ENCODE data around the gene TPI1. TPM values are rescaled to one million over a fixed set of nuclear protein-coding genes. Genes with fewer than 3 reads are reported as not detected.

TPI1 gene
- total and polyA plus RNA-seq, 2 of the 8 experiments (the other 6 are each of a cell fraction or from before 2014, with no cell fraction given), result 910 to 3,018 TPM

- no peak for DNase-seq (ENCODE audit: low read depth in 1 of 2, low spot score in 2 of 2)
- Histone ChIP-seq H4K91ac (replicated peaks; ENCODE audit: insufficient read length, low read length) (no peak overlapping the region), H2BK12ac (ENCODE audit: low read depth, low read length) (no peak overlapping the region), H2AFZ (ENCODE audit: low read length) (no peak overlapping the region), H3K4ac (replicated peaks; ENCODE audit: insufficient read length, low read depth, low read length) (no peak overlapping the region), H3K27me3 (replicated peaks in 1 of 4; ENCODE audit: control insufficient read depth in 3 of 4, extremely low read depth in 1 of 4, insufficient read depth in 3 of 4, low read length in 3 of 4) (no peaks in the 10 kb centered on the region; a peak in 2 of 7 replicates), H2BK20ac (ENCODE audit: low read length) (no peak overlapping the region), H3K9me3 (ENCODE audit: insufficient read depth in 2 of 2, low read depth in 1 of 2, low read length in 1 of 2) (no peaks in the 10 kb centered on the region), H3K18ac (ENCODE audit: extremely low read depth, low read length) (no peak overlapping the region), H3K14ac (ENCODE audit: insufficient read length) (no peak overlapping the region), H3K23me2 (ENCODE audit: low read depth, low read length) (peaks cover 10% of the 10 kb centered on the region), H3K23ac (ENCODE audit: insufficient read length) (no peak overlapping the region), H3K9ac (replicated peaks in 1 of 4; ENCODE audit: extremely low read depth in 1 of 4, low read depth in 3 of 4, low read length in 3 of 4) (no peak overlapping the region; a peak in 1 of 7 replicates), H3K36me3 (ENCODE audit: control insufficient read depth in 2 of 4, insufficient read depth in 4 of 4, low read length in 3 of 4) (peaks cover 16 to 33% (median 30%) of the 10 kb centered on the region in 4 experiments), H3K79me2 (ENCODE audit: control insufficient read depth in 1 of 2, insufficient read depth in 2 of 2, low read length in 2 of 2) (peaks cover 0 to 9% of the 10 kb centered on the region in 2 experiments; a peak in 1 of 4 replicates), H3K4me2 (ENCODE audit: insufficient read depth in 1 of 2, low read depth in 2 of 2, low read length in 2 of 2) (peak overlapping the region; percentile 77 to 99; a peak in 3 of 4 replicates), H3K4me1 (replicated peaks in 1 of 4; ENCODE audit: control insufficient read depth in 3 of 4, insufficient read depth in 4 of 4, low read length in 3 of 4) (peaks cover 4 to 19% (median 14%) of the 10 kb centered on the region in 4 experiments), H2BK5ac (ENCODE audit: low read depth, low read length) (peak overlapping the region; percentile 69; the same call in 1 of the 2 replicates), H2BK15ac (ENCODE audit: low read length) (no peak overlapping the region), H2AK5ac (ENCODE audit: low read depth, low read length) (no peak overlapping the region), H3K56ac (replicated peaks; ENCODE audit: insufficient read length, low read depth, low read length) (no peak overlapping the region), H2BK120ac (replicated peaks; ENCODE audit: low read depth, low read length) (no peak overlapping the region), H3K4me3 (ENCODE audit: extremely low read depth in 1 of 4, insufficient read depth in 2 of 4, low read depth in 3 of 4, low read length in 4 of 4) (peak overlapping the region in 1 of 4 experiments; percentile 89; a peak in 1 of 8 replicates), H3K27ac (ENCODE audit: low read depth, low read length) (no peak overlapping the region), H3K79me1 (ENCODE audit: low read depth, low read length) (peaks cover 4% of the 10 kb centered on the region), H4K5ac (ENCODE audit: insufficient read length, low read depth, low read length) (no peak overlapping the region), H4K8ac (ENCODE audit: extremely low read depth, insufficient read depth, low read length) (0 out of 2 replicates have a peak overlapping the region, but pooled peaks have one; percentile 32), H4K20me1 (replicated peaks in 1 of 2; ENCODE audit: control insufficient read depth in 1 of 2, insufficient read depth in 2 of 2, low read length in 2 of 2) (peaks cover 0 to 4% of the 10 kb centered on the region in 2 experiments)
- POLR2A ChIA-PET (ENCODE audit: partially characterized antibody), result interaction anchor here (1.1 to 27.1 kb wide), 12 partner anchors 9 to 228 kb away, joined by 3 to 388 read pairs (median 8); partner anchors contain the start of genes CDCA3, GNB3, GPR162 and LAG3
- CTCF ChIA-PET (ENCODE audit: partially characterized antibody), result interaction anchor here (1.2 to 23.7 kb wide), 5 partner anchors 11 to 222 kb away, joined by 3 to 532 read pairs (median 292); partner anchors contain the start of genes CD4, CDCA3, GNB3 and LAG3
- 88% methylated on average over 9 of the region's 11 CpGs; no CpG with 5 or more reads in 1 of the 2 experiments for WGBS, 2 experiments (ENCODE audit: extremely low coverage in 1 of 2, insufficient coverage in 1 of 2, insufficient read length in 1 of 2, insufficient replicate concordance in 2 of 2, low coverage in 1 of 2, low lambda C conversion rate in 2 of 2, missing lambda C conversion rate in 1 of 2)
- no peak for FAIRE-seq
- TF ChIP-seq HDAC6 (IDR thresholded peaks at IDR 0.05; ENCODE audit: low read depth, low read length) (no peak), MAFK (IDR thresholded peaks at IDR 0.05; ENCODE audit: low read depth, low read length) (no peak), RBBP5 (IDR thresholded peaks at IDR 0.05; ENCODE audit: borderline replicate concordance, low read depth, low read length) (no peak), YY1 (IDR thresholded peaks at IDR 0.05; ENCODE audit: low read depth, low read length) (no peak), JUND (IDR thresholded peaks at IDR 0.05; ENCODE audit: low read length) (no peak), POU5F1 (IDR thresholded peaks at IDR 0.05; ENCODE audit: low read depth, low read length) (no peak), JUN (IDR thresholded peaks at IDR 0.05; ENCODE audit: low read depth, low read length) (no peak), ASH2L (IDR thresholded peaks at IDR 0.05; ENCODE audit: low read length) (no peak), NANOG (IDR thresholded peaks at IDR 0.05; ENCODE audit: insufficient read depth, low read depth, low read length, poor library complexity, severe bottlenecking) (no peak), CHD2 (IDR thresholded peaks at IDR 0.05; ENCODE audit: low read length) (no peak), EP300 (IDR thresholded peaks at IDR 0.05; ENCODE audit: borderline replicate concordance in 1 of 2, low read depth in 2 of 2, low read length in 2 of 2) (no peak), BCL11A (IDR thresholded peaks at IDR 0.05; ENCODE audit: low read depth in 2 of 2, low read length in 2 of 2) (no peak), SRF (IDR thresholded peaks at IDR 0.05; ENCODE audit: low read depth, low read length) (no peak)
These were observed 36.9 kb upstream of the TPI1 start for GRCh38 chr12:6830286-6830890.

All from H1 (cell line).